Osteocyte (in vitro differentiated cells): ENCODE results near the gene C4orf33. TPM values are rescaled to one million over a fixed set of nuclear protein-coding genes. Genes with fewer than 3 reads are reported as not detected.
"Not testable (repeated sequence)": the region's sequence is repeated elsewhere in the genome, so short reads cannot be mapped to it uniquely, and the experiment has no call there.

Experiments
- DNase-seq: peaks from one replicate; pipeline ENCODE4 v3.0.0; 2021; ENCODE audit warnings: mixed read lengths; ENCODE audit not compliant: unreplicated experiment; ENCODE audit errors: extremely low spot score
- H3K27ac Mint-ChIP-seq: one replicate; pipeline ENCODE4 v1.8.0; 2021; ENCODE audit warnings: mild to moderate bottlenecking, mixed read lengths; ENCODE audit not compliant: unreplicated experiment
- H3K27me3 Mint-ChIP-seq: one replicate; pipeline ENCODE4 v1.8.0; 2021; ENCODE audit warnings: mixed read lengths; ENCODE audit not compliant: unreplicated experiment
- H3K36me3 Mint-ChIP-seq: one replicate; pipeline ENCODE4 v1.8.0; 2021; ENCODE audit warnings: mixed read lengths; ENCODE audit not compliant: unreplicated experiment
- H3K4me1 Mint-ChIP-seq: one replicate; pipeline ENCODE4 v1.8.0; 2021; ENCODE audit warnings: mixed read lengths; ENCODE audit not compliant: unreplicated experiment
- H3K4me3 Mint-ChIP-seq: one replicate; pipeline ENCODE4 v1.8.0; 2021; ENCODE audit warnings: mild to moderate bottlenecking, moderate library complexity, mixed read lengths; ENCODE audit not compliant: unreplicated experiment
- H3K9me3 Mint-ChIP-seq: one replicate; pipeline ENCODE4 v1.8.0; 2021; ENCODE audit warnings: mixed read lengths; ENCODE audit not compliant: unreplicated experiment
- long read RNA-seq: library from polyadenylated mRNA; unstranded; transcript quantifications from one replicate; pipeline ENCODE4 v2.0.0, GENCODE V29; 2021
- total RNA-seq: library from RNA; stranded (reverse); gene quantifications from 2 replicates; pipeline ENCODE4 v1.2.1, GENCODE V29; 2021
- TF ChIP-seq, protein P1 (sequence below): fragments of 200-600 bp; sonication (generic); IDR thresholded peaks from 2 replicates; pipeline ENCODE4 v1.5.0; 2021; ENCODE audit warnings: antibody characterized with exemption, mild to moderate bottlenecking, moderate library complexity

C4orf33 gene, protein sequence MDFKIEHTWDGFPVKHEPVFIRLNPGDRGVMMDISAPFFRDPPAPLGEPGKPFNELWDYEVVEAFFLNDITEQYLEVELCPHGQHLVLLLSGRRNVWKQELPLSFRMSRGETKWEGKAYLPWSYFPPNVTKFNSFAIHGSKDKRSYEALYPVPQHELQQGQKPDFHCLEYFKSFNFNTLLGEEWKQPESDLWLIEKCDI
- 6.7 and 7.2 TPM in 2 replicates for total RNA-seq
- long read RNA-seq, full-length matches to known transcripts = 18 of 20 reads
- long read RNA-seq, partial matches to known transcripts = 0 of 20 reads
- long read RNA-seq, other reads (novel, unspliced or antisense) = 2 of 20 reads

GRCh38 chr4:129095811-129096454, at the start of gene C4orf33:
Gene C4orf33 (plus strand): TSS chr4:129096152. CDS start chr4:129102611, 6,459 bp downstream.
- Mint-ChIP-seq H3K27ac (peak within 1 kb of the TSS; percentile 96), H3K9me3 (no peaks in the 10 kb centered on the region), H3K27me3 (no peaks in the 10 kb centered on the region), H3K4me3 (peak within 1 kb of the TSS; percentile 87), H3K36me3 (no peaks in the 10 kb centered on the region), H3K4me1 (peaks cover 22% of the 10 kb centered on the region)
- DNase-seq = no peak
- TF ChIP-seq, protein P1, sequence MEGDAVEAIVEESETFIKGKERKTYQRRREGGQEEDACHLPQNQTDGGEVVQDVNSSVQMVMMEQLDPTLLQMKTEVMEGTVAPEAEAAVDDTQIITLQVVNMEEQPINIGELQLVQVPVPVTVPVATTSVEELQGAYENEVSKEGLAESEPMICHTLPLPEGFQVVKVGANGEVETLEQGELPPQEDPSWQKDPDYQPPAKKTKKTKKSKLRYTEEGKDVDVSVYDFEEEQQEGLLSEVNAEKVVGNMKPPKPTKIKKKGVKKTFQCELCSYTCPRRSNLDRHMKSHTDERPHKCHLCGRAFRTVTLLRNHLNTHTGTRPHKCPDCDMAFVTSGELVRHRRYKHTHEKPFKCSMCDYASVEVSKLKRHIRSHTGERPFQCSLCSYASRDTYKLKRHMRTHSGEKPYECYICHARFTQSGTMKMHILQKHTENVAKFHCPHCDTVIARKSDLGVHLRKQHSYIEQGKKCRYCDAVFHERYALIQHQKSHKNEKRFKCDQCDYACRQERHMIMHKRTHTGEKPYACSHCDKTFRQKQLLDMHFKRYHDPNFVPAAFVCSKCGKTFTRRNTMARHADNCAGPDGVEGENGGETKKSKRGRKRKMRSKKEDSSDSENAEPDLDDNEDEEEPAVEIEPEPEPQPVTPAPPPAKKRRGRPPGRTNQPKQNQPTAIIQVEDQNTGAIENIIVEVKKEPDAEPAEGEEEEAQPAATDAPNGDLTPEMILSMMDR = no peak

- no peak overlapping the region for H3K27ac Mint-ChIP-seq
- H3K9me3 Mint-ChIP-seq = peaks cover 55% of the 10 kb centered on the region
- peaks cover 59% of the 10 kb centered on the region for H3K36me3 Mint-ChIP-seq
- H3K27me3 Mint-ChIP-seq = no peaks in the 10 kb centered on the region
- peaks cover under 1% of the 10 kb centered on the region for H3K4me1 Mint-ChIP-seq
- TF ChIP-seq, protein P1 = no peak
- H3K4me3 Mint-ChIP-seq = no peak overlapping the region
- DNase-seq = no peak
Observed at GRCh38 chr4:129059028-129059427, 36.9 kb upstream of the C4orf33 start.

DNA sequence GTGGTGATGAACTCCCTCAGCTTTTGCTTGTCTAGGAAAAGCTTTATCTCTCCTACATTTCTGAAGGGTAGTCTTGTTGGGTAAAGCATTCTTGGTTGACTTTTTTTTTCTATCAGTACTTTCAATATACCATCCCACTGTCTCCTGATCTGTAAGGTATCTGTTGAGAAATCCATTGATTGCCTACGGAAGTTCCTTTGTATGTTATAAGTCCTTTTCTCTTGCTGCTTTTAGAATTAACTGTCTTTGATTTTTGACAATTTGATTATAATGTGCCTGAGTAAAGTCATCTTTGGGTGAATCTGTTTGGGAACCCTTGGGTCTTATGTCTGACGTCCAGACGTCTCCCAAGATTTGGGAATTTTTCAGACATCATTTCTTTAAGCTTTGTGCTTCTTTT, 33.4 kb upstream of the C4orf33 start:
- no peak for DNase-seq
- Mint-ChIP-seq H3K27me3 (no peaks in the 10 kb centered on the region), H3K27ac (no peak overlapping the region), H3K9me3 (peaks cover 38% of the 10 kb centered on the region), H3K36me3 (peaks cover 43% of the 10 kb centered on the region), H3K4me3 (no peak overlapping the region), H3K4me1 (peaks cover 15% of the 10 kb centered on the region)
- TF ChIP-seq, protein P1 = no peak

DNA sequence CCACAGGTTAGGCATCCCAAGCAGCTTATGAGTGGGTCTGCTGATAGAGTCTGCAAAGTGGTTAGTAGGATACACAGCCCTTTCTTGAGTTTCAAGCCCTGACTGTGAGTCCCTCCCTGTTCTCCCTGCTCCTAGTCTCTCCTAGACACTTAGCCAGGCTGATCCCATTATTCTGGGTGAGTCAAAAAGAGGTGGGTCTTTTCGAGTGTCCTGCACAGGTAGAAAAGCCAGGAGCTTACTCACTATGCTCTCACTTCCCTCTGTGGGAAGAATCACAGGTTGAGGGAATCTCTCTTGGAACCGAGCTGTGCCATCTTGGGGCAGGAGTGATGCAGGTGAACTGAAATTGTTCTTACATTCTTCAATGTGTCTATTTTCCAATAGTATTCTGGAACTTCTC, 32.3 kb upstream of the C4orf33 start:
- H3K27ac Mint-ChIP-seq = no peak overlapping the region
- H3K27me3 Mint-ChIP-seq = no peaks in the 10 kb centered on the region
- TF ChIP-seq, protein P1 = no peak
- H3K4me1 Mint-ChIP-seq = peaks cover 15% of the 10 kb centered on the region
- DNase-seq = no peak
- H3K36me3 Mint-ChIP-seq = peaks cover 38% of the 10 kb centered on the region
- H3K9me3 Mint-ChIP-seq = peaks cover 40% of the 10 kb centered on the region
- no peak overlapping the region for H3K4me3 Mint-ChIP-seq

DNA sequence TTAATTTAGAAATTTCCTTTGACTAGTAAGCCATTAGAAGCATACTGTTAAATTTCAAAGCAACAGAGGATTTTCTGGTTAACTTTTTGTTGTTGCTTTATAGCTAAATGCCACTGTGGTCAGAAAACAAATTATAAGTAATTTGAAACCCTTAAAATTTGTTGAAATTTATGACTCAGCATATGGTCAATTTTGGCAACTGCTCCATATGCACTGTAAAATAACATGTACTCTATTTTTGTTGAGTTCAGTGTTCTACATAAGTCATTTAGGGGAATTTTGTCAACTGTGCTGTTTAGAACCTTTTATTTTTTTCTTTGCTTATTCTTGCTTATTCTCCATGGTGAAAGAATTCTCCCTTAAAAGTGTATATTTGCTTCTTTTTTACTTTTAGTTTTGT, 31.2 kb upstream of the C4orf33 start:
- DNase-seq = no peak
- TF ChIP-seq, protein P1 = no peak
- no peak overlapping the region for H3K4me3 Mint-ChIP-seq
- peaks cover 30% of the 10 kb centered on the region for H3K36me3 Mint-ChIP-seq
- H3K27me3 Mint-ChIP-seq = no peaks in the 10 kb centered on the region
- peaks cover 15% of the 10 kb centered on the region for H3K4me1 Mint-ChIP-seq
- H3K9me3 Mint-ChIP-seq = peaks cover 41% of the 10 kb centered on the region
- peak overlapping the region; percentile 44 for H3K27ac Mint-ChIP-seq

DNA sequence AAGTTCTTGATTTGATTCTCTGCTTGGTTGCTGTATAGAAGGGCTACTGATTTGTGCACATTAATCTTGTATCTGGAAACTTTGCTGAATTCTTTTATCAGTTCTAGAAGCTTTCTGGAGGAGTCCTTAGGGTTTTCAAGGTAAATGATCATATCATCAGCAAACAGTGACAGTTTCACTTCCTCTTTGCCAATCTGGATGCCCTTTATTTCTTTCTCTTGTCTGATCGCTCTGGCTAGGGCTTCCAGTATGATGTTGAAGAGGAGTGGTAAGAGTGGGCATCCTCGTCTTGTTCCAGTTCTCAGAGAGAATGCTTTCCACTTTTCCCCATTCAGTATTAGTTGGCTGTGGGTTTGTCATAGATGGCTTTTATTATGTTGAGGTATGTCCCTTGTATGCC, 26.4 kb upstream of the C4orf33 start:
- not testable (repeated sequence) for DNase-seq, H3K4me3 Mint-ChIP-seq, H3K4me1 Mint-ChIP-seq, H3K27me3 Mint-ChIP-seq, H3K27ac Mint-ChIP-seq
- Mint-ChIP-seq H3K9me3 (peaks cover 59% of the 10 kb centered on the region), H3K36me3 (peaks cover 29% of the 10 kb centered on the region)
